SJCRH30 (cell line): ENCODE measurements around the gene MNT. TPM values are rescaled to one million over a fixed set of nuclear protein-coding genes. Genes with fewer than 3 reads are reported as not detected.

ENCODE experiments used
- DNase-seq, 2 experiments: peaks; one replicate each; pipeline ENCODE4 v3.0.0-alpha.2; 2015 to 2020
- H3K27ac ChIP-seq: fragments of 250-450 bp; sonication (Bioruptor Pico); 2 replicates; pipeline ENCODE4 v1.5.1; 2020; ENCODE audit warnings: mild to moderate bottlenecking, moderate library complexity
- H3K27me3 ChIP-seq: fragments of 250-450 bp; sonication (Bioruptor Pico); 2 replicates; pipeline ENCODE4 v1.5.1; 2020; ENCODE audit warnings: mild to moderate bottlenecking, moderate library complexity
- H3K36me3 ChIP-seq: fragments of 250-450 bp; sonication (Bioruptor Pico); 2 replicates; pipeline ENCODE4 v1.5.1; 2020; ENCODE audit warnings: mild to moderate bottlenecking, moderate library complexity
- H3K4me1 ChIP-seq: fragments of 250-450 bp; sonication (Bioruptor Pico); 2 replicates; pipeline ENCODE4 v1.5.1; 2020; ENCODE audit warnings: mild to moderate bottlenecking, moderate library complexity
- H3K4me3 ChIP-seq: fragments of 250-450 bp; sonication (Bioruptor Pico); 2 replicates; pipeline ENCODE4 v1.5.1; 2020; ENCODE audit warnings: mild to moderate bottlenecking, moderate library complexity
- H3K9me3 ChIP-seq: fragments of 250-450 bp; sonication (Bioruptor Pico); replicated peaks from 2 replicates; pipeline ENCODE4 v1.5.1; 2020; ENCODE audit warnings: mild to moderate bottlenecking, moderate library complexity
- total RNA-seq: library from RNA; depleted of rRNA; stranded (reverse); fragments of >200 nt; shearing (Covaris generic); gene quantifications from 2 replicates; pipeline ENCODE4 v1.2.3, GENCODE V29; 2014

Gene MNT
- total RNA-seq, 1 experiment from 2014 or later = 8.7 TPM

DNA sequence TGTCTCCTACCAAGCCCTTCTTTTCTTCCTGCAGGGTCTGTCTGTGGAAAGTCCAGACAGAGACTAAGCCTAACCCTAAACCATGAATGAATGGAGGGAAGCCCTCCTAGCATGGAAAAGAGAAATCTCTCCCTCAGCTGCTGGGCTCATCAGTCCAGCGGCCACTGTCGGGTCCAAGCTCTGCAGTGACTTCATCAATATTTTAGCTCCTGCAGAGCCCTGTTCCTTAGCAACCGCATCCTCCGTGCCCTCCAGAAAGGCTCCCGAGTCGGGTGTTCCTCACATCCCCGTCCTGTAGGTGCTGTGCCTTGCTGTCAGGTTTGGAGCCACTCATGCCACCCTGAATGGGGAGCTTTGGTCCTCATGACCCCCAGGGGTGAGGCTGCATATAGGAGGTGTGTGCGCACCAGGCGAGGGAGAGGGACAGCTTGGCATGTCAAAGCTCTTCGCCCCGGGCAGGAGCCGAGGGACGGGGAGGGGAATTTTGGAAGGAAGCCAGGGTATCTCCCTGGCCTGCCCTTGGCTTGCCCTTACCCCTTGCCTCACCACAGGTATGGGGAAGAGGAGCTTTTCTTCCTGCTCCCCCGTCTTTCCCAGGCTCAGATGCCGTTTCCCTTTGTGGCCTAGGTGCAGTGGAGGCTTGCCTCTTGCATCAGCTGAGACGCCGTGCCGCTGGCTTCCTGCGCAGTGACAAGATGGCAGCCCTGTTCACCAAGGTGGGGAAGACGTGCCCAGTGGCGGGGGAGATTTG lies 39.7 kb downstream of the MNT start:
- Histone ChIP-seq H3K4me1 (peaks cover 7% of the 10 kb centered on the region), H3K27me3 (no peaks in the 10 kb centered on the region), H3K4me3 (no peak overlapping the region), H3K9me3 (no peaks in the 10 kb centered on the region), H3K36me3 (no peaks in the 10 kb centered on the region), H3K27ac (no peak overlapping the region)
- no peak for DNase-seq

- no peaks in the 10 kb centered on the region for H3K9me3 ChIP-seq
- H3K4me3 ChIP-seq = no peak overlapping the region
- no peak for DNase-seq
- peaks cover 7% of the 10 kb centered on the region for H3K4me1 ChIP-seq
- H3K27ac ChIP-seq = no peak overlapping the region
- no peaks in the 10 kb centered on the region for H3K27me3 ChIP-seq
- H3K36me3 ChIP-seq = no peaks in the 10 kb centered on the region
These were observed 42.9 kb downstream of the MNT start for GRCh38 chr17:2357931-2358434.

GRCh38 chr17:2357237-2357636 lies 43.6 kb downstream of the MNT start:
- H3K27me3 ChIP-seq = no peaks in the 10 kb centered on the region

GRCh38 chr17:2354311-2354710 lies 46.5 kb downstream of the MNT start:
- Histone ChIP-seq H3K27ac (no peak overlapping the region), H3K36me3 (no peaks in the 10 kb centered on the region), H3K27me3 (no peaks in the 10 kb centered on the region), H3K9me3 (no peaks in the 10 kb centered on the region), H3K4me1 (no peaks in the 10 kb centered on the region; the same call in 1 of the 2 replicates), H3K4me3 (no peak overlapping the region)
- no peak for DNase-seq

More at GRCh38 chr17:2357237-2357636, 43.6 kb downstream of the MNT start:
- Histone ChIP-seq H3K4me3 (no peak overlapping the region), H3K27ac (no peak overlapping the region), H3K36me3 (no peaks in the 10 kb centered on the region), H3K9me3 (no peaks in the 10 kb centered on the region), H3K4me1 (peaks cover 7% of the 10 kb centered on the region)
- no peak for DNase-seq

DNA sequence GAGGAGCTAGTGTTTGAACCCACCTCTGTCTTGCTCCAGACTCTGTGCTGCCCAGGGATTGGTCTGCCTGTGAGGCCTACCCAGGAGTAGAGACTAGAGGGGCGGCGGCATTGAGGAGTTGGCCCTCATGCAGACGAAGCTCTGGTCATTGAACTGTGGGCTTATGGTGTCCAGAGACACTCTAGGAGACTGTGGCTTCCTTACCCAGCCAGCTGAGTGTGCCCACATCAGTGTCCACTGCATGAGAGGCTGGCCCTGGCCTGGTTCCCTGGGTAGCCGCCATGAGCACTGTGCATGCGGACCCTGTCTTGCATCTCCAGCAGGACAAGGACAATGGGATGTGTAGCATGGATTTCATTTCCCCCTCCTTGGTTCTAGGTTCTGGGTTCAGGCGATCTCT lies 49.6 kb downstream of the MNT start:
- H3K27me3 ChIP-seq = no peaks in the 10 kb centered on the region
- no peak overlapping the region for H3K4me3 ChIP-seq
- H3K27ac ChIP-seq = no peak overlapping the region
- DNase-seq = no peak
- peaks cover 4% of the 10 kb centered on the region; the same call in 1 of the 2 replicates for H3K4me1 ChIP-seq
- H3K9me3 ChIP-seq = no peaks in the 10 kb centered on the region
- no peaks in the 10 kb centered on the region for H3K36me3 ChIP-seq

GRCh38 chr17:2347805-2348685 lies 52.8 kb downstream of the MNT start:
- Histone ChIP-seq H3K27ac (no peak overlapping the region), H3K36me3 (no peaks in the 10 kb centered on the region)

GRCh38 chr17:2346475-2346874 lies 54.4 kb downstream of the MNT start:
- Histone ChIP-seq H3K9me3 (no peaks in the 10 kb centered on the region), H3K4me1 (peaks cover 4% of the 10 kb centered on the region; the same call in 1 of the 2 replicates), H3K27ac (no peak overlapping the region), H3K27me3 (no peaks in the 10 kb centered on the region), H3K4me3 (no peak overlapping the region), H3K36me3 (no peaks in the 10 kb centered on the region)
- DNase-seq = no peak

More at GRCh38 chr17:2347805-2348685, 52.8 kb downstream of the MNT start:
- Histone ChIP-seq H3K4me3 (no peak overlapping the region), H3K4me1 (peaks cover 4% of the 10 kb centered on the region; the same call in 1 of the 2 replicates), H3K27me3 (no peaks in the 10 kb centered on the region), H3K9me3 (no peaks in the 10 kb centered on the region)
- peak; percentile 51 to 67 for DNase-seq

DNA sequence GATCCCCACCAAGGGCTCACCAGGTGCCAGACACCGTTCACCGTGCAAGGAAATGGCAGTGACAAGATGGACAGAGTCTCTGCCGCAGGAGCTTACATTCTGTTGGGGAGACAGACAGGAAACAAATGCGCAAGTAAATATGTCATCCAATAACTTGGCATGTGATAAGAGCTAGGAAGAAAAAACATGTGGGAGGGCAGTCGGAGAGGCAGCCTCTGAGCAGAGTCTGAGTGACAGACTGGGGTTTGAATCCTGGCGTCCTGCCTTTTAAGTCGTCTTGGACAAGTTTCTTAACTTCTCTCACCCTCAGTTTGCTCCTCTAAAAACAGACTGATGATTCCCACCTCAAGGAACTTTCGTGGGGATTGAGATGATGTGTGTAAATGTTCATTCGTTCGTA lies 56.3 kb downstream of the MNT start:
- Histone ChIP-seq H3K27ac (no peak overlapping the region), H3K9me3 (no peaks in the 10 kb centered on the region), H3K4me3 (no peak overlapping the region), H3K36me3 (no peaks in the 10 kb centered on the region), H3K4me1 (peaks cover 4% of the 10 kb centered on the region; the same call in 1 of the 2 replicates), H3K27me3 (no peaks in the 10 kb centered on the region)
- DNase-seq = no peak

GRCh38 chr17:2343421-2343820 lies 57.4 kb downstream of the MNT start:
- Histone ChIP-seq H3K27ac (no peak overlapping the region), H3K36me3 (no peaks in the 10 kb centered on the region), H3K27me3 (no peaks in the 10 kb centered on the region), H3K9me3 (no peaks in the 10 kb centered on the region), H3K4me1 (peaks cover 4% of the 10 kb centered on the region; the same call in 1 of the 2 replicates), H3K4me3 (no peak overlapping the region)
- DNase-seq = no peak

DNA sequence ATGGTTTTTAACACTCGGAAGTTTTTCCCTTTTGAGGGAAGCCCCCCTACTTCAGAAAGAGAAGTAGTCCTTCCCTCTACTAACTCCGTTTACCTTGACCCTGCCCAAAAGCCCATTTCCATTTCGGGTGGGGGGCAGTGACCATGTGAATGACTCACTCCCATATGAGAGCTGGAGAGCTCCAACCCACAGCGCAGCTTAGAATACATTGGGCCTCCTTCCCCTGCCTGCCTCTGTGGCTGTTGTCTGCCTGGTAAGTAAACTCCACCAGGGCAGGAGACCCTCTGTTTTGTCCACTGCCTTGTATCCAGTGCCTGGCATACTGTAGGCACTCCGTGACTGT lies 62.6 kb downstream of the MNT start:
- Histone ChIP-seq H3K36me3 (peaks cover 19% of the 10 kb centered on the region), H3K27ac (no peak overlapping the region), H3K27me3 (no peaks in the 10 kb centered on the region), H3K4me1 (no peaks in the 10 kb centered on the region), H3K4me3 (peak overlapping the region; percentile 83), H3K9me3 (no peaks in the 10 kb centered on the region)
- no peak for DNase-seq

DNA sequence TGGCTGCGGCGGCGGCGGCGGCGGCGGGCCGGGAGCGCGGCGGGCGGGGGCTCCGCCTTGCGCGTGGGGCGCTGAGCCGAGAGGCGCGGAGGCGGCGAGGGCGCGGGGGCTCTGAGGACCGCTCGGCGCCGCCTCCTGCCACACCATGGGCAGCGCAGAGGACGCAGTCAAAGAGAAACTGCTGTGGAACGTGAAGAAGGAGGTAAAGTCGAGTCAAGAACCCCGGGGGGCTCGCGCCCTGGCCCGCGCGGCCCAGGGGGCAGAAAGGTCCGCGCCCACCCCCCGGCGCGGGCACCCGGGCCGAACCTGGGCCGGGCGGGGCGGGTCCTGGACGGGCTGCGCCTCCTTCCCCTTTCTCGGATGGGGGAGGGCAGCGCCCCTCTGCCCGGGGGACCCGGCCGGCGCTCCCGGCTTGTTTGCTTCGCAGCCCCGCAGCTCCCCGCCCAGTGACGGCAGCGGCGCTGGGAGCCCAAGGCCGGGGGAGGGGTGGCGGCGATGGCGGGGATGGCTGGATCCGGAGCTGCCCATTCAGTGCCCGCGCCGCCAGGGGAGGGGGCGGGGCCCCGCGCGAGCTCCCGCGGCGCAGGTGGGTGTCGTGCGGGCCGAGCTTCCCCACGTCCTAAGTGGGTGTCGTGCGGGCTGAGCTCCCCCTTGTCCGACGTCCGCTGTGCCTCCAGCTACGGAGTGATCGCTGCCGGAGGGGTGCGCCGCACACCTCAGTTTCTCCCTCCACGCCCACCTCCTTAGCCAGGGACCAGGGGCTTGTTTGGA lies 63.1 kb downstream of the MNT start:
- no peak overlapping the region for H3K27ac ChIP-seq

DNA sequence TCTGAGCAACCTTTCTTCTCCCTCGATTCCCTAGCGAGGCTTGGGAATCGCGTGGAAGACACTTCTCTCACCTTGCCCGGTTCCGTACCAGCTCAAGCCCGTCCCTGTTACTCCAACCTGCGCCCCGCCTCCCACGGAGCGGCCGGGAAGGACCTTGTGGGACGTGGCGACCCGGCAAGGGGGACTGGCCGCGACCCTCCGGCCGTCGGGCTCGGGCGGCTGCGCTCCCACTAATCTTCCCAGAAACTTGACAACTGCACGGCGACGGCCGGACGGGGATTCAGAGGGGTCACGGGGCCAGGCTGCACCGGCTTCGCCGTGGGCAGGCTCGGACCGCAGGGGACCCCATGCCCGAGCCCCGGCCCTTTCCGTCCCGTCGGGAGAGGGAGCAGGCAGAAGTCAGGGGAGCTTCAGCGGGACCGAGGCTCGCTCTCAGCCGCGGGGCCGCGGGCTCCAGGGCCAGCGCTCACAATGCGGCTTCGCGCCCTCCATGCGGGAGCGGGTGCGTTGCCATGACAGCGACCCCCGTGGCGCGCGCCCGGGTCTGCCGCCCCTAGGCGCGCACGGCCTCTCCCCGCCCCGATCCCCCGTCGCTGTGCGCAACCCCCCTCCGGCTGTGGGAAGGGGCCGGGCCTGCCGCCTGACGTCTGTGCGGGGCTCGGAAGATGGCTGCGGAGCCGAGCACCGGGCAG lies 63.9 kb downstream of the MNT start, which contains the start of gene SGSM2:
Gene SGSM2, plus strand, starts transcription at position 650 of the 692 bp plus-strand sequence. CDS start 188 bp downstream, outside the sequence.
- DNase-seq = peak; percentile 55 to 56
- peaks cover 30% of the 10 kb centered on the region for H3K36me3 ChIP-seq
- no peaks in the 10 kb centered on the region for H3K4me1 ChIP-seq
- H3K27ac ChIP-seq = peak within 1 kb of the TSS; percentile 68; the same call in 1 of the 2 replicates
- no peaks in the 10 kb centered on the region for H3K9me3 ChIP-seq
- H3K4me3 ChIP-seq = peak within 1 kb of the TSS; percentile 83
- no peaks in the 10 kb centered on the region for H3K27me3 ChIP-seq

More for the DNA sequence above, 63.1 kb downstream of the MNT start:
- Histone ChIP-seq H3K4me1 (no peaks in the 10 kb centered on the region), H3K27me3 (no peaks in the 10 kb centered on the region), H3K9me3 (no peaks in the 10 kb centered on the region), H3K4me3 (peak overlapping the region; percentile 83), H3K36me3 (peaks cover 24% of the 10 kb centered on the region)
- peak; percentile 35 to 45 for DNase-seq

GRCh38 chr17:2336215-2336851 lies 64.5 kb downstream of the MNT start, which contains the start of gene TSR1:
Gene TSR1, minus strand, starts transcription at chr17:2336457. Its CDS starts 30 bp downstream, at chr17:2336427.
- H3K9me3 ChIP-seq = no peaks in the 10 kb centered on the region
- no peaks in the 10 kb centered on the region for H3K4me1 ChIP-seq
- peak; percentile 85 to 88 for DNase-seq

More at GRCh38 chr17:2336215-2336851, 64.5 kb downstream of the MNT start, which contains the start of gene TSR1:
- H3K27me3 ChIP-seq = no peaks in the 10 kb centered on the region
- peak within 1 kb of the TSS; percentile 68 for H3K27ac ChIP-seq
- peak within 1 kb of the TSS; percentile 83 for H3K4me3 ChIP-seq
- H3K36me3 ChIP-seq = peaks cover 37% of the 10 kb centered on the region
